HUES6 (cell line): ENCODE data around the gene TRIP11.

Source experiments
- H3K27ac ChIP-seq: 2 replicates; pipeline ENCODE4 v1.7.0; 2013; ENCODE audit warnings: low read depth, mild to moderate bottlenecking, low read length, inconsistent platforms
- H3K27me3 ChIP-seq: 2 replicates; pipeline ENCODE4 v1.6.1; 2013; ENCODE audit warnings: low read length; ENCODE audit not compliant: control insufficient read depth, insufficient read depth
- H3K36me3 ChIP-seq: 2 replicates; pipeline ENCODE4 v1.6.1; 2013; ENCODE audit warnings: low read length; ENCODE audit not compliant: control insufficient read depth, insufficient read depth
- H3K4me1 ChIP-seq: 2 replicates; pipeline ENCODE4 v1.6.1; 2013; ENCODE audit warnings: low read length; ENCODE audit not compliant: control insufficient read depth, insufficient read depth
- H3K4me3 ChIP-seq: 2 replicates; pipeline ENCODE4 v1.5.1; 2013; ENCODE audit warnings: low read depth, low read length
- H3K9ac ChIP-seq: one replicate; pipeline ENCODE4 v1.6.1; 2013; ENCODE audit warnings: mild to moderate bottlenecking, low read length
- H3K9me3 ChIP-seq: 2 replicates; pipeline ENCODE4 v1.6.1; 2013; ENCODE audit warnings: low read depth, low read length; ENCODE audit not compliant: control insufficient read depth, insufficient read depth

TRIP11 gene

GRCh38 chr14:91980157-91980556, 59.7 kb downstream of the TRIP11 start:
- H3K36me3 ChIP-seq, result peaks cover 19% of the 10 kb centered on the region
- H3K9me3 ChIP-seq, result no peaks in the 10 kb centered on the region
- H3K4me1 ChIP-seq, result no peaks in the 10 kb centered on the region
- no peak overlapping the region for H3K27ac ChIP-seq
- H3K9ac ChIP-seq, result no peak overlapping the region
- no peaks in the 10 kb centered on the region for H3K27me3 ChIP-seq
- no peak overlapping the region for H3K4me3 ChIP-seq

- no peaks in the 10 kb centered on the region for H3K27me3 ChIP-seq
- no peaks in the 10 kb centered on the region for H3K9me3 ChIP-seq
- no peak overlapping the region for H3K9ac ChIP-seq
- H3K4me1 ChIP-seq, result no peaks in the 10 kb centered on the region
- H3K27ac ChIP-seq, result no peak overlapping the region
- no peak overlapping the region for H3K4me3 ChIP-seq
- H3K36me3 ChIP-seq, result peaks cover 20% of the 10 kb centered on the region
Measured at GRCh38 chr14:91977884-91978283, 62.0 kb downstream of the TRIP11 start.

- peaks cover 30% of the 10 kb centered on the region for H3K36me3 ChIP-seq
- H3K27me3 ChIP-seq, result no peaks in the 10 kb centered on the region
- no peaks in the 10 kb centered on the region for H3K4me1 ChIP-seq
- H3K4me3 ChIP-seq, result no peak overlapping the region
- H3K9me3 ChIP-seq, result no peaks in the 10 kb centered on the region
- no peak overlapping the region for H3K27ac ChIP-seq
- H3K9ac ChIP-seq, result no peak overlapping the region
Measured at GRCh38 chr14:91975763-91976162, 64.1 kb downstream of the TRIP11 start.

- Histone ChIP-seq H3K9me3 (no peaks in the 10 kb centered on the region), H3K36me3 (peaks cover 48% of the 10 kb centered on the region), H3K4me3 (no peak overlapping the region), H3K9ac (no peak overlapping the region), H3K27ac (no peak overlapping the region), H3K4me1 (no peaks in the 10 kb centered on the region), H3K27me3 (no peaks in the 10 kb centered on the region)
Measured at GRCh38 chr14:91971188-91971778, 68.6 kb downstream of the TRIP11 start.

GRCh38 chr14:91968280-91968679, 71.6 kb downstream of the TRIP11 start:
- Histone ChIP-seq H3K4me3 (no peak overlapping the region), H3K27ac (no peak overlapping the region), H3K4me1 (no peaks in the 10 kb centered on the region; the same call in 1 of the 2 replicates), H3K36me3 (peaks cover 35% of the 10 kb centered on the region), H3K27me3 (no peaks in the 10 kb centered on the region), H3K9me3 (no peaks in the 10 kb centered on the region), H3K9ac (no peak overlapping the region)

- Histone ChIP-seq H3K9ac (no peak overlapping the region), H3K36me3 (peaks cover 16% of the 10 kb centered on the region), H3K9me3 (no peaks in the 10 kb centered on the region), H3K27ac (no peak overlapping the region), H3K4me3 (no peak overlapping the region), H3K27me3 (no peaks in the 10 kb centered on the region), H3K4me1 (no peaks in the 10 kb centered on the region; the same call in 1 of the 2 replicates)
Measured at GRCh38 chr14:91964724-91965123, 75.1 kb downstream of the TRIP11 start.

- no peaks in the 10 kb centered on the region; the same call in 1 of the 2 replicates for H3K4me1 ChIP-seq
- H3K9ac ChIP-seq, result no peak overlapping the region
- H3K4me3 ChIP-seq, result no peak overlapping the region
- no peaks in the 10 kb centered on the region for H3K27me3 ChIP-seq
- H3K27ac ChIP-seq, result no peak overlapping the region
- H3K9me3 ChIP-seq, result no peaks in the 10 kb centered on the region
- peaks cover 9% of the 10 kb centered on the region for H3K36me3 ChIP-seq
Measured at GRCh38 chr14:91964011-91964410, 75.8 kb downstream of the TRIP11 start.

GRCh38 chr14:91963465-91963864, 76.4 kb downstream of the TRIP11 start:
- H3K4me3 ChIP-seq, result no peak overlapping the region
- no peaks in the 10 kb centered on the region for H3K27me3 ChIP-seq
- H3K36me3 ChIP-seq, result peaks cover 3% of the 10 kb centered on the region

GRCh38 chr14:91961297-91962220, 78.3 kb downstream of the TRIP11 start:
- H3K9ac ChIP-seq, result no peak overlapping the region
- no peaks in the 10 kb centered on the region for H3K36me3 ChIP-seq
- no peaks in the 10 kb centered on the region for H3K9me3 ChIP-seq
- no peak overlapping the region for H3K27ac ChIP-seq
- H3K4me3 ChIP-seq, result no peak overlapping the region
- no peaks in the 10 kb centered on the region for H3K27me3 ChIP-seq
- H3K4me1 ChIP-seq, result no peaks in the 10 kb centered on the region; the same call in 1 of the 2 replicates

More at GRCh38 chr14:91963465-91963864, 76.4 kb downstream of the TRIP11 start:
- Histone ChIP-seq H3K9ac (no peak overlapping the region), H3K4me1 (no peaks in the 10 kb centered on the region; the same call in 1 of the 2 replicates), H3K9me3 (no peaks in the 10 kb centered on the region), H3K27ac (no peak overlapping the region)

GRCh38 chr14:91957876-91958313, 82.0 kb downstream of the TRIP11 start:
- H3K27me3 ChIP-seq, result no peaks in the 10 kb centered on the region
- no peaks in the 10 kb centered on the region for H3K9me3 ChIP-seq
- no peak overlapping the region for H3K9ac ChIP-seq
- H3K27ac ChIP-seq, result no peak overlapping the region
- H3K4me1 ChIP-seq, result no peaks in the 10 kb centered on the region
- no peaks in the 10 kb centered on the region for H3K36me3 ChIP-seq
- H3K4me3 ChIP-seq, result no peak overlapping the region

GRCh38 chr14:91956616-91957015, 83.2 kb downstream of the TRIP11 start:
- no peak overlapping the region for H3K4me3 ChIP-seq
- no peaks in the 10 kb centered on the region for H3K36me3 ChIP-seq
- H3K9me3 ChIP-seq, result no peaks in the 10 kb centered on the region

More at GRCh38 chr14:91956616-91957015, 83.2 kb downstream of the TRIP11 start:
- no peaks in the 10 kb centered on the region for H3K4me1 ChIP-seq
- no peak overlapping the region for H3K9ac ChIP-seq
- H3K27me3 ChIP-seq, result no peaks in the 10 kb centered on the region
- H3K27ac ChIP-seq, result no peak overlapping the region
